ENCODE results near the gene OPA3. TPM values are rescaled to one million over a fixed set of nuclear protein-coding genes. Genes with fewer than 3 reads are reported as not detected.

Gene OPA3
- total RNA-seq, 2 experiments from 2014 or later: 10.8 to 11.0 TPM

- POLR2A ChIA-PET: interaction anchor here (0.6 to 1.3 kb wide), 2 partner anchors 13 to 144 kb away, joined by 3 read pairs; no protein-coding TSS in a partner anchor
- no peaks in the 10 kb centered on the region for H3K9me3 Mint-ChIP-seq
- CTCF ChIA-PET: interaction anchor here (0.6 to 6.2 kb wide), 7 partner anchors 8 to 155 kb away, joined by 3 to 84 read pairs (median 4); no protein-coding TSS in a partner anchor
- peak within 1 kb of the TSS; percentile 34 for H3K27ac Mint-ChIP-seq
- H3K4me3 Mint-ChIP-seq: peak within 1 kb of the TSS; percentile 65
- H3K36me3 Mint-ChIP-seq: no peaks in the 10 kb centered on the region
- peak; percentile 67 for DNase-seq
- peaks cover 17% of the 10 kb centered on the region for H3K27me3 Mint-ChIP-seq
- intact Hi-C loops (cut with micrococcal nuclease): loop anchor here (5.0 to 10.0 kb wide), 2 partner anchors 324 to 364 kb away; partner anchors contain the start of genes BLOC1S3, FOXA3, SYMPK and TRAPPC6A
- peaks cover 26% of the 10 kb centered on the region for H3K4me1 Mint-ChIP-seq (ENCODE audit: low read depth)
Measured at GRCh38 chr19:45498411-45499195, 86.0 kb downstream of the OPA3 start, which contains the start of gene PPM1N. Gene PPM1N, plus strand, starts transcription at chr19:45498443. Its CDS starts 30 bp downstream, at chr19:45498473.

- CTCF ChIA-PET: interaction anchor here (1.2 to 6.2 kb wide), 3 partner anchors 8 to 17 kb away, joined by 3 to 84 read pairs (median 4); no protein-coding TSS in a partner anchor
- POLR2A ChIA-PET: no interaction called here
- Mint-ChIP-seq H3K4me3 (peak overlapping the region; percentile 45), H3K9me3 (no peaks in the 10 kb centered on the region), H3K36me3 (no peaks in the 10 kb centered on the region), H3K27me3 (peaks cover 20% of the 10 kb centered on the region), H3K4me1 (ENCODE audit: low read depth) (peaks cover 33% of the 10 kb centered on the region), H3K27ac (peak overlapping the region; percentile 34)
- DNase-seq: no peak
- intact Hi-C loops (cut with micrococcal nuclease): loop anchor here (1.0 to 10.0 kb wide), 3 partner anchors 9 to 365 kb away; partner anchors contain the start of genes BLOC1S3, FOXA3, SYMPK and TRAPPC6A
Measured at GRCh38 chr19:45497791-45498190, 86.8 kb downstream of the OPA3 start.

DNA sequence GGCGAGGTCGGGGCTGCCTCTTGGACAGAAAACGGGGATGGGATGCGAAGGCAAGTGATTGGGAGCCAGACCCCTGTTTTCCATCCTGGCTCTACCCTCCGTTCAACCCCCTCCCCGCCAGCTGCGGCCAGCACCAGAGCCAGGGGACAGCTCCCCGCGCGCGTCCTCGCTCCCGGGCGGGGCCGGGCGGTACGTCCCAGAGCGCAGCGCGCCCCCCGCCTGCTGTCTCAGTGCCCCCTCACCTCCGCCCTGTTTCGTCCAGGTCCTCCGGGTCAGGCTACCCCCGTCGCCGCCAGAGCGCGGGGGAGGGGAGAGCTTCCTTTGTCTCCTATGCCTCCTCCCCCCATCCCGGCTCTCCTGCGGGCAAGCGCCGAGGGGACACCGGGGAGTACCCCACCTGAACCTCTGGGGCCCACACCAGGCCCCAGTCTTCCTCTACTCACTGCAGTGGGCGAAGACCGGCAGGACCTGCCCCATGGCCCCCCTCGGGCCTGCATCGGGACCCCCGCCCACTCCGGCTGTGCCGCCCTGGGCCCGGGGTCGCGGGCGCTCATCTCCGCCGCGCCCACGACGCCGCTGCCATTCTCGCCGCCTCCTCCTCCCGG lies 88.2 kb downstream of the OPA3 start:
- Mint-ChIP-seq H3K4me1 (ENCODE audit: low read depth) (peaks cover 33% of the 10 kb centered on the region), H3K36me3 (no peaks in the 10 kb centered on the region), H3K27me3 (peaks cover 25% of the 10 kb centered on the region), H3K27ac (no peak overlapping the region), H3K9me3 (no peaks in the 10 kb centered on the region), H3K4me3 (peak overlapping the region; percentile 50)
- POLR2A ChIA-PET: interaction anchor here (0.8 to 1.3 kb wide), 4 partner anchors 9 to 27 kb away, joined by 3 to 5 read pairs (median 4); no protein-coding TSS in a partner anchor
- CTCF ChIA-PET: interaction anchor here (0.7 to 6.2 kb wide), 7 partner anchors 11 to 186 kb away, joined by 3 to 84 read pairs (median 11); partner anchors contain the start of gene FOSB
- intact Hi-C loops (cut with micrococcal nuclease): loop anchor here (5.0 to 10.0 kb wide), 2 partner anchors 322 to 366 kb away; partner anchors contain the start of genes BLOC1S3, FOXA3, SYMPK and TRAPPC6A
- peak; percentile 60 for DNase-seq

DNA sequence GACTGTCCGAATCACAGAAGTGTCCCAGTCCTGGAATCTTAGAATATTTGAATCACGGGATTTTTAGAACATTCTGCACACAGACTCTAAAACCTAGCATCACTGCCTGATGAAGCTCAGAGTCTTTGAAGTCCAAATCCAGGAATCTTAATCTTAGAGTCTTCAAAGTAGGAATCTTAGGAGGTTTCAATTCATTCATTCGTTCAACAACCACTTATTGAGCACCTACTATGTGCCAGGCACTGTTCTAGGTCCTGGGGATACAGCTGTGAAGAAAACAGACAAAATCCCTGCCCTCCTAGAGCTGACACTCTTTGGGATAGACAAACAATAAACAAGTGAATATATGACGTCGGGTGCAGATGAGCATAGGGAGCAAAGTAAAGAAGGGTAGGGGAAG lies 89.4 kb downstream of the OPA3 start:
- DNase-seq: no peak
- peaks cover 33% of the 10 kb centered on the region for H3K4me1 Mint-ChIP-seq (ENCODE audit: low read depth)
- intact Hi-C loops (cut with micrococcal nuclease): loop anchor here (5.0 to 10.0 kb wide), 2 partner anchors 320 to 367 kb away; partner anchors contain the start of genes BLOC1S3, FOXA3, SYMPK and TRAPPC6A
- H3K27me3 Mint-ChIP-seq: peaks cover 25% of the 10 kb centered on the region
- no peak overlapping the region for H3K4me3 Mint-ChIP-seq
- ChIA-PET CTCF (interaction anchor here (0.6 to 6.2 kb wide), 8 partner anchors 9 to 147 kb away, joined by 3 to 84 read pairs (median 12); no protein-coding TSS in a partner anchor), POLR2A (interaction anchor here (1.2 to 1.3 kb wide), 2 partner anchors 10 to 16 kb away, joined by 3 to 5 read pairs; no protein-coding TSS in a partner anchor)
- H3K36me3 Mint-ChIP-seq: no peaks in the 10 kb centered on the region
- H3K27ac Mint-ChIP-seq: no peak overlapping the region
- H3K9me3 Mint-ChIP-seq: no peaks in the 10 kb centered on the region

DNA sequence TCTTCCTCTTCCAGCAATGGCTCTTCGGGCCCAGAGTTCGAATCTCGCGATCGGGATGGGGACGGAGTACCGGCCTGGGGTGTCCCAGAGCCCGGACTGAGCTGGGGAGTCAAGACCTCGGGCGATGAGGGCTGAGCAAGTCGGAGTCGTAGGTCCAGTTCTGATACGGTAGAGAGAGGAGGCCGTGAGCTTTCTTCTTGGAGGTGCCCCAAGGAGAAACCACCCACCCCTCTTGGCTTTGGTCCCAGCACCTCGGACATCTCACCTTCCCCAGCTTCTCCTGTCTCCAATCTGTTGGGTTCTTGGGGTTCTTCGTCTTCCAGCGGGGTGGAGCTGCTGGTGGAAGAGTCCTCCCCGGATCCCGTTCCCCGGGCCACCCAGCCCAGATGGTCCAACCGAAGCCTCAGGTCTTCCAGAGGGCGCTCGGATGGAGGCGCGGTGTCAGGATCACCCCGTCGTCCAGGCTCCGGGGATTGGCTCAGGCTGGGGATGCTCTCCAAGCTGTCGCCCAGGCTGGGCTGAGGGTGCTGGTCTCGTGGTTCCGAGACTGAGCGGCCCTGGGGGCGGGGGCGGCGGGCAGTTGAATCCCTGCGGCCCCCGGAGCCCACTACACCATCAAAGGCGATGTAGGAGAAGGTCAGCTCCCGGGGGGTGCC lies 90.2 kb downstream of the OPA3 start:
- POLR2A ChIA-PET: no interaction called here
- Mint-ChIP-seq H3K27me3 (peaks cover 25% of the 10 kb centered on the region), H3K9me3 (no peaks in the 10 kb centered on the region), H3K4me1 (ENCODE audit: low read depth) (peaks cover 30% of the 10 kb centered on the region), H3K27ac (no peak overlapping the region), H3K4me3 (no peak overlapping the region), H3K36me3 (no peaks in the 10 kb centered on the region)
- no peak for DNase-seq
- intact Hi-C loops (cut with micrococcal nuclease): loop anchor here (10.0 kb wide), 1 partner anchor 320 kb away; the partner anchor contains the start of genes BLOC1S3 and TRAPPC6A
- CTCF ChIA-PET: interaction anchor here (1.0 to 6.2 kb wide), 7 partner anchors 9 to 148 kb away, joined by 3 to 84 read pairs (median 13); no protein-coding TSS in a partner anchor

- POLR2A ChIA-PET: no interaction called here
- Mint-ChIP-seq H3K4me1 (ENCODE audit: low read depth) (peaks cover 21% of the 10 kb centered on the region), H3K9me3 (no peaks in the 10 kb centered on the region), H3K27me3 (peaks cover 21% of the 10 kb centered on the region), H3K27ac (peak overlapping the region; percentile 49), H3K36me3 (no peaks in the 10 kb centered on the region), H3K4me3 (peak overlapping the region; percentile 45)
- no peak for DNase-seq
- CTCF ChIA-PET: interaction anchor here (1.0 to 1.1 kb wide), 2 partner anchors 14 to 53 kb away, joined by 3 read pairs; no protein-coding TSS in a partner anchor
- intact Hi-C loops (cut with micrococcal nuclease): loop anchor here (10.0 kb wide), 1 partner anchor 318 kb away; the partner anchor contains the start of genes BLOC1S3 and TRAPPC6A
Measured at GRCh38 chr19:45492627-45493470, 91.8 kb downstream of the OPA3 start.

DNA sequence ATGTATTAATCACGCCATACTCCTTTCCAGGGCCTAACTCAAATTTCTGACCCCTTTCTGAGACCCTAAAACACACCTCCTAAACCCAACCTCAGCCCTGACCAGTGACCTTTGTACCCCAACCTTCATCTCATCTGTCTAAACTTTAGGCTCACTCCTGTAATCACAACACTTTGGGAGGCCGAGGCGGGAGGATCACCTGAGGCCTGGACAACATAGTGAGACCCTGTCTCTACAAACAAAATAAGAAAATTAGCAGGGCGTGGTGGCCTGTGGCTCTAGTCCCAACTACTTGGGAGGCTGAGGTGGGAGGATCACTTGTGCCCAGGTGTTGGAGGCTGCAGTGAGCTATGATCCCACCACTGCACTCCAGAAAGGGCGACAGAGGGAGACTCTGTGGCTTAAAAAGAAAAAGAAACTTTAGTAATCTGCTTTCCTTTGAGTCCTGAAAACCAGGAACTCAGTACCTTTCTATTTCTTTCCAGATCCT lies 92.4 kb downstream of the OPA3 start:
- Mint-ChIP-seq H3K9me3 (no peaks in the 10 kb centered on the region), H3K36me3 (no peaks in the 10 kb centered on the region), H3K27me3 (peaks cover 21% of the 10 kb centered on the region), H3K27ac (no peak overlapping the region), H3K4me1 (ENCODE audit: low read depth) (peaks cover 15% of the 10 kb centered on the region), H3K4me3 (no peak overlapping the region)
- intact Hi-C loops (cut with micrococcal nuclease): loop anchor here (10.0 kb wide), 1 partner anchor 317 kb away; the partner anchor contains the start of genes BLOC1S3 and TRAPPC6A
- no peak for DNase-seq
- POLR2A ChIA-PET: no interaction called here
- CTCF ChIA-PET: no interaction called here

GRCh38 chr19:45489216-45489855 lies 95.3 kb downstream of the OPA3 start:
- intact Hi-C loops (cut with micrococcal nuclease): no loop called here
- H3K36me3 Mint-ChIP-seq: no peaks in the 10 kb centered on the region
- ChIA-PET CTCF (interaction anchor here (1.1 to 2.0 kb wide), 3 partner anchors 11 to 50 kb away, joined by 3 to 10 read pairs (median 3); no protein-coding TSS in a partner anchor), POLR2A (no interaction called here)
- H3K27me3 Mint-ChIP-seq: peaks cover 13% of the 10 kb centered on the region
- DNase-seq: no peak
- no peak overlapping the region for H3K27ac Mint-ChIP-seq
- peaks cover 13% of the 10 kb centered on the region for H3K4me1 Mint-ChIP-seq (ENCODE audit: low read depth)
- no peaks in the 10 kb centered on the region for H3K9me3 Mint-ChIP-seq
- H3K4me3 Mint-ChIP-seq: no peak overlapping the region

GRCh38 chr19:45488708-45489107 lies 95.9 kb downstream of the OPA3 start:
- ChIA-PET POLR2A (no interaction called here), CTCF (interaction anchor here (1.4 to 2.0 kb wide), 3 partner anchors 10 to 49 kb away, joined by 3 to 10 read pairs (median 7); no protein-coding TSS in a partner anchor)
- no peak for DNase-seq
- Mint-ChIP-seq H3K36me3 (no peaks in the 10 kb centered on the region), H3K9me3 (no peaks in the 10 kb centered on the region), H3K4me1 (ENCODE audit: low read depth) (peaks cover 15% of the 10 kb centered on the region), H3K27me3 (peaks cover 8% of the 10 kb centered on the region), H3K4me3 (no peak overlapping the region), H3K27ac (no peak overlapping the region)
- intact Hi-C loops (cut with micrococcal nuclease): no loop called here

Measured in activated CD4-positive, alpha-beta memory T cell treated with anti-CD3 and anti-CD28 coated beads for 36 hours (primary cell).